Liver (tissue), 3 donors: ENCODE measurements around the gene FKBP9.

Source experiments
- EGR1 ChIP-seq, 2 donors: IDR thresholded peaks; 2 replicates each; pipeline ENCODE4 v1.6.1; 2016 to 2018; ENCODE audit warnings: antibody characterized with exemption in 2 of 2, low read depth in 2 of 2
- FOXA1 ChIP-seq: IDR thresholded peaks from 2 replicates; pipeline ENCODE4 v1.6.1; 2016; ENCODE audit warnings: antibody characterized with exemption
- JUND ChIP-seq, 2 donors: IDR thresholded peaks; 2 replicates each; pipeline ENCODE4 v1.6.1; 2016; ENCODE audit warnings: antibody characterized with exemption in 2 of 2
- NR2F2 ChIP-seq: IDR thresholded peaks from 2 replicates; pipeline ENCODE4 v1.6.1; 2016; ENCODE audit warnings: antibody characterized with exemption
- RAD21 ChIP-seq, 2 donors: IDR thresholded peaks; 2 replicates each; pipeline ENCODE4 v1.6.1; 2016; ENCODE audit warnings: antibody characterized with exemption in 2 of 2, mild to moderate bottlenecking in 2 of 2
- TAF1 ChIP-seq: conservative IDR thresholded peaks from 2 replicates; pipeline ENCODE4 v1.6.1; 2016; ENCODE audit warnings: antibody characterized with exemption, mild to moderate bottlenecking
- TF ChIP-seq, protein P1 (sequence below): fragments of 150-350 bp; IDR thresholded peaks from 2 replicates; pipeline ENCODE4 v1.5.1; 2017; ENCODE audit warnings: improper control_type of control experiment, low read depth, low read length; ENCODE audit not compliant: missing input control
- TF ChIP-seq, protein P2 (sequence below): IDR thresholded peaks from 2 replicates; pipeline ENCODE4 v1.6.1; 2016; ENCODE audit warnings: antibody characterized with exemption
- TF ChIP-seq, protein P3 (sequence below): IDR thresholded peaks from 2 replicates; pipeline ENCODE4 v1.6.1; 2016; ENCODE audit warnings: antibody characterized with exemption
- donor health status: healthy.
- donor health status: healthy.

DNA sequence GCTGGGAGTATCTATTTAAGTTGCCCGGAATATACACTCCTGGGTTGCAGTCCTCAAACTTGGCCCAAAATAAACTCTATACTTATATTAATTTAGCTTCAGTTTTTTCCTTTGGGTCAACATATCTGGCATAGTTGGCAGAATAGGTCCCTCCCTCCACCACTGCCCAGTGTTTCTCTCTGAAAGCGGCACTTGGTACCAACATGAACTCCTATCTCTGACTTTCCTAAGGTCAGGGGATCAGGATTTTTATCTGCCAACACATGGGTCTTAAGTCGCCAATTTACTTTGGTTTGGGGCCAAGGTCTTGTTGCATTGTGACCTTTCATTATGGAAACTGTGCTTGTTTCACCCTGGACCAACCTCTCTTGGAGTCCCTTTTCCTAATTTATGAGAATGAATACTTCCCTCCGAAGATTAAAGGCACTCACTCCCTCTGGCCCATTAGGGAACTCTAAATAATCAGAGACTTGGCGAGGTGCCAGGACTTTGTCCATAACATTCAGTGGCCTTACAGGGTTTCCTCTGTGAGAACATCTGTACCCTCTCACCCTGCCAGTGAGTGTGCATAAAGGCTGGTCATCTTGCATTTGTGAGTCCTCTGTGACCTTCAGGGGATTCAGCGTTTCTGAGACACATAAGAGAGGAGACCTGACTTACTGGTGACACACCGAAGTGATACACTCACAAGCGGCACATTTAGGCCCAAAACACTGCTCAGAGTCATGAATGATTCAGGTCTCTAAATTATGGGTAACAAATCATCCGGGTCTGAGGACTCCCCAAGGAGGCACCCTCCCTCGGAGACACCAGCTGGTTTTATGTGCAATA, 19.7 kb upstream of the FKBP9 start:
- TF ChIP-seq, protein P1, sequence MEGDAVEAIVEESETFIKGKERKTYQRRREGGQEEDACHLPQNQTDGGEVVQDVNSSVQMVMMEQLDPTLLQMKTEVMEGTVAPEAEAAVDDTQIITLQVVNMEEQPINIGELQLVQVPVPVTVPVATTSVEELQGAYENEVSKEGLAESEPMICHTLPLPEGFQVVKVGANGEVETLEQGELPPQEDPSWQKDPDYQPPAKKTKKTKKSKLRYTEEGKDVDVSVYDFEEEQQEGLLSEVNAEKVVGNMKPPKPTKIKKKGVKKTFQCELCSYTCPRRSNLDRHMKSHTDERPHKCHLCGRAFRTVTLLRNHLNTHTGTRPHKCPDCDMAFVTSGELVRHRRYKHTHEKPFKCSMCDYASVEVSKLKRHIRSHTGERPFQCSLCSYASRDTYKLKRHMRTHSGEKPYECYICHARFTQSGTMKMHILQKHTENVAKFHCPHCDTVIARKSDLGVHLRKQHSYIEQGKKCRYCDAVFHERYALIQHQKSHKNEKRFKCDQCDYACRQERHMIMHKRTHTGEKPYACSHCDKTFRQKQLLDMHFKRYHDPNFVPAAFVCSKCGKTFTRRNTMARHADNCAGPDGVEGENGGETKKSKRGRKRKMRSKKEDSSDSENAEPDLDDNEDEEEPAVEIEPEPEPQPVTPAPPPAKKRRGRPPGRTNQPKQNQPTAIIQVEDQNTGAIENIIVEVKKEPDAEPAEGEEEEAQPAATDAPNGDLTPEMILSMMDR, result no peak
- TF ChIP-seq EGR1 (IDR thresholded peaks at IDR 0.05; ENCODE audit: low read depth in 2 of 2), result no peak
- TF ChIP-seq, protein P2, sequence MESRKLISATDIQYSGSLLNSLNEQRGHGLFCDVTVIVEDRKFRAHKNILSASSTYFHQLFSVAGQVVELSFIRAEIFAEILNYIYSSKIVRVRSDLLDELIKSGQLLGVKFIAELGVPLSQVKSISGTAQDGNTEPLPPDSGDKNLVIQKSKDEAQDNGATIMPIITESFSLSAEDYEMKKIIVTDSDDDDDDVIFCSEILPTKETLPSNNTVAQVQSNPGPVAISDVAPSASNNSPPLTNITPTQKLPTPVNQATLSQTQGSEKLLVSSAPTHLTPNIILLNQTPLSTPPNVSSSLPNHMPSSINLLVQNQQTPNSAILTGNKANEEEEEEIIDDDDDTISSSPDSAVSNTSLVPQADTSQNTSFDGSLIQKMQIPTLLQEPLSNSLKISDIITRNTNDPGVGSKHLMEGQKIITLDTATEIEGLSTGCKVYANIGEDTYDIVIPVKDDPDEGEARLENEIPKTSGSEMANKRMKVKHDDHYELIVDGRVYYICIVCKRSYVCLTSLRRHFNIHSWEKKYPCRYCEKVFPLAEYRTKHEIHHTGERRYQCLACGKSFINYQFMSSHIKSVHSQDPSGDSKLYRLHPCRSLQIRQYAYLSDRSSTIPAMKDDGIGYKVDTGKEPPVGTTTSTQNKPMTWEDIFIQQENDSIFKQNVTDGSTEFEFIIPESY, result no peak
- TF ChIP-seq TAF1, result no peak
- peak; percentile 56 for TF ChIP-seq NR2F2
- no peak for TF ChIP-seq JUND (IDR thresholded peaks at IDR 0.05)
- no peak for TF ChIP-seq RAD21 (IDR thresholded peaks at IDR 0.05)
- no peak for TF ChIP-seq FOXA1
- TF ChIP-seq, protein P3, sequence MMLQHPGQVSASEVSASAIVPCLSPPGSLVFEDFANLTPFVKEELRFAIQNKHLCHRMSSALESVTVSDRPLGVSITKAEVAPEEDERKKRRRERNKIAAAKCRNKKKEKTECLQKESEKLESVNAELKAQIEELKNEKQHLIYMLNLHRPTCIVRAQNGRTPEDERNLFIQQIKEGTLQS, result no peak
